ENCODE data around the gene M1AP. TPM values are rescaled to one million over a fixed set of nuclear protein-coding genes. Genes with fewer than 3 reads are reported as not detected.

Gene M1AP
- polyA plus RNA-seq, 3 donors, result 1.00 to 4.6 (median 1.8) TPM

- peaks cover 0 to 23% of the 10 kb centered on the region in 2 donors for H3K9me3 ChIP-seq (replicated peaks in 1 of 2; ENCODE audit: control insufficient read depth in 1 of 2, insufficient read depth in 1 of 2, low read length in 2 of 2)
- WGBS (ENCODE audit: insufficient coverage), result 2% methylated on average over 72 of the region's 72 CpGs
- peak overlapping the region; percentile 74 for H2AFZ ChIP-seq (ENCODE audit: insufficient read depth, low read depth, low read length, poor library complexity, severe bottlenecking)
- peak in 2 of 3 donors; percentile 55 to 60 for DNase-seq
- Mint-ChIP-seq H3K4me3 (peak overlapping the region; percentile 72 to 93), H3K27me3 (ENCODE audit: low read depth in 3 of 3) (peaks cover 86 to 99% (median 92%) of the 10 kb centered on the region in 3 donors), H3K4me1 (peaks cover 37% of the 10 kb centered on the region), H3K9me3 (peaks cover 2 to 28% (median 24%) of the 10 kb centered on the region in 7 donors), H3K36me3 (peaks cover 7 to 10% of the 10 kb centered on the region in 2 donors), H3K27ac (no peak overlapping the region)
- H3K9ac ChIP-seq (ENCODE audit: insufficient read depth, low read length, poor library complexity, severe bottlenecking), result no peak overlapping the region
- no peaks in the 10 kb centered on the region for H3K79me2 ChIP-seq (ENCODE audit: insufficient read depth, low read length)
- no peaks in the 10 kb centered on the region for H4K20me1 ChIP-seq (ENCODE audit: insufficient read depth, low read length)
- peaks cover 26 to 32% of the 10 kb centered on the region in 2 donors for H3K4me1 ChIP-seq (ENCODE audit: control insufficient read depth in 1 of 2, insufficient read depth in 2 of 2, low read length in 2 of 2)
- H3K36me3 ChIP-seq (replicated peaks in 1 of 2; ENCODE audit: control insufficient read depth in 1 of 2, insufficient read depth in 2 of 2, low read length in 2 of 2), result no peaks in the 10 kb centered on the region
- H3K4me3 ChIP-seq (replicated peaks in 1 of 3; ENCODE audit: low read depth in 2 of 3, low read length in 3 of 3), result peak overlapping the region; percentile 26 to 72 (median 27)
- peak overlapping the region; percentile 86 for H3K4me2 ChIP-seq (replicated peaks; ENCODE audit: extremely low read depth, low read length, poor library complexity, severe bottlenecking)
- peaks cover 77 to 98% of the 10 kb centered on the region in 2 donors for H3K27me3 ChIP-seq (ENCODE audit: control insufficient read depth in 2 of 2, insufficient read depth in 2 of 2, low read length in 2 of 2)
- no peak overlapping the region for H3K27ac ChIP-seq (ENCODE audit: low read depth in 1 of 2, low read length in 2 of 2)
- TF ChIP-seq CTCF (IDR thresholded peaks at IDR 0.05), result no peak
- intact Hi-C loops (cut with micrococcal nuclease), result no loop called here
These were observed 132.0 kb downstream of the M1AP start for GRCh38 chr2:74515981-74516633.

GRCh38 chr2:74515271-74515980 is 132.7 kb downstream of the M1AP start:
- WGBS (ENCODE audit: insufficient coverage), result 5% methylated on average over 55 of the region's 60 CpGs
- peaks cover 9 to 10% of the 10 kb centered on the region in 2 donors for H3K36me3 Mint-ChIP-seq
- no peaks in the 10 kb centered on the region for H3K79me2 ChIP-seq (ENCODE audit: insufficient read depth, low read length)
- no peak for DNase-seq
- H3K4me1 ChIP-seq (ENCODE audit: control insufficient read depth in 1 of 2, insufficient read depth in 2 of 2, low read length in 2 of 2), result peaks cover 26 to 32% of the 10 kb centered on the region in 2 donors
- H3K4me1 Mint-ChIP-seq, result peaks cover 39% of the 10 kb centered on the region
- no peaks in the 10 kb centered on the region for H4K20me1 ChIP-seq (ENCODE audit: insufficient read depth, low read length)
- H3K9me3 ChIP-seq (replicated peaks in 1 of 2; ENCODE audit: control insufficient read depth in 1 of 2, insufficient read depth in 1 of 2, low read length in 2 of 2), result peaks cover 0 to 26% of the 10 kb centered on the region in 2 donors
- H3K36me3 ChIP-seq (replicated peaks in 1 of 2; ENCODE audit: control insufficient read depth in 1 of 2, insufficient read depth in 2 of 2, low read length in 2 of 2), result no peaks in the 10 kb centered on the region
- peaks cover 87 to 100% (median 93%) of the 10 kb centered on the region in 3 donors for H3K27me3 Mint-ChIP-seq (ENCODE audit: low read depth in 3 of 3)
- H3K27ac ChIP-seq (ENCODE audit: low read depth in 1 of 2, low read length in 2 of 2), result no peak overlapping the region
- intact Hi-C loops (cut with micrococcal nuclease), result no loop called here
- H2AFZ ChIP-seq (ENCODE audit: insufficient read depth, low read depth, low read length, poor library complexity, severe bottlenecking), result peak overlapping the region; percentile 74
- H3K9me3 Mint-ChIP-seq, result peaks cover 2 to 28% (median 24%) of the 10 kb centered on the region in 7 donors
- TF ChIP-seq CTCF (IDR thresholded peaks at IDR 0.05), result no peak
- peak overlapping the region in 2 of 7 donors; percentile 33 to 53 for H3K27ac Mint-ChIP-seq
- H3K27me3 ChIP-seq (ENCODE audit: control insufficient read depth in 2 of 2, insufficient read depth in 2 of 2, low read length in 2 of 2), result peaks cover 81 to 99% of the 10 kb centered on the region in 2 donors
- peak overlapping the region in 1 of 3 experiments; percentile 72 for H3K4me3 ChIP-seq (replicated peaks in 1 of 3; ENCODE audit: low read depth in 2 of 3, low read length in 3 of 3)
- peak overlapping the region; percentile 86 for H3K4me2 ChIP-seq (replicated peaks; ENCODE audit: extremely low read depth, low read length, poor library complexity, severe bottlenecking)
- peak overlapping the region; percentile 67 to 90 for H3K4me3 Mint-ChIP-seq
- no peak overlapping the region for H3K9ac ChIP-seq (ENCODE audit: insufficient read depth, low read length, poor library complexity, severe bottlenecking)

Measured in CD14-positive monocyte (primary cell).